HG03045 (cell line): ENCODE results near the gene CD19.
"Not testable (repeated sequence)": the region's sequence is repeated elsewhere in the genome, so short reads cannot be mapped to it uniquely, and the experiment has no call there.

Experiments used
- ATAC-seq: cut with Tn5 transposase; IDR thresholded peaks from one replicate; pipeline ENCODE4 v1.9.1; 2021; ENCODE audit warnings: mild to moderate bottlenecking, moderate library complexity; ENCODE audit not compliant: unreplicated experiment

CD19 gene

DNA sequence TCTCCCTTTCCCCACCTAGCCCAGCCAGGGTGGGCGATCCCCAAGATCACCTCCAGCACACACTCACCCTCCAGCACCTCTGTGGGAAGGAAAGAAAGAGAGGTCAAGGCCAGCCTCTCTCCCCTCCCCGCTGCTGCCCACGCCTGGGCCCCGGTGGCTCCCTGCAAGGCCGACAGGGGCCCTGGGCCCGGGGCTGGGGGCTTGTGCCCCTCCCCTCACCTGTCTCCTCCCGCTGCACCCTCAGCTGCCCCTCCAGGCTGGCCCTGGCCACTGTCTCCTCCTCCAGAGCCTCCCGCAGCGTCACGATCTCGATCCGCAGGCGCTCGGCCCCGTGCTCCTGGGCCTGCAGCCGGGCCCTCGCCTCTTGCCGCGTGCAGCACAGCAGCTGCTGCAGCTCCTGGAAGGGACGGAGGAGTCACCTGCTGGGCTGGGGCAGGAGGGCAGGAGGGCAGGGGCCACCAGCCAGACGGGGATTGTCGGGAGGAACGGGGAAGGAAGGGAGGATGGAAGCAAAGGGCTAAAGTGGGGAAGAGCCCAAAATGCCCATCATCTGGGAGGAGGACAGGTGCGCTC is 25.9 kb upstream of the CD19 start:
- no peak for ATAC-seq

DNA sequence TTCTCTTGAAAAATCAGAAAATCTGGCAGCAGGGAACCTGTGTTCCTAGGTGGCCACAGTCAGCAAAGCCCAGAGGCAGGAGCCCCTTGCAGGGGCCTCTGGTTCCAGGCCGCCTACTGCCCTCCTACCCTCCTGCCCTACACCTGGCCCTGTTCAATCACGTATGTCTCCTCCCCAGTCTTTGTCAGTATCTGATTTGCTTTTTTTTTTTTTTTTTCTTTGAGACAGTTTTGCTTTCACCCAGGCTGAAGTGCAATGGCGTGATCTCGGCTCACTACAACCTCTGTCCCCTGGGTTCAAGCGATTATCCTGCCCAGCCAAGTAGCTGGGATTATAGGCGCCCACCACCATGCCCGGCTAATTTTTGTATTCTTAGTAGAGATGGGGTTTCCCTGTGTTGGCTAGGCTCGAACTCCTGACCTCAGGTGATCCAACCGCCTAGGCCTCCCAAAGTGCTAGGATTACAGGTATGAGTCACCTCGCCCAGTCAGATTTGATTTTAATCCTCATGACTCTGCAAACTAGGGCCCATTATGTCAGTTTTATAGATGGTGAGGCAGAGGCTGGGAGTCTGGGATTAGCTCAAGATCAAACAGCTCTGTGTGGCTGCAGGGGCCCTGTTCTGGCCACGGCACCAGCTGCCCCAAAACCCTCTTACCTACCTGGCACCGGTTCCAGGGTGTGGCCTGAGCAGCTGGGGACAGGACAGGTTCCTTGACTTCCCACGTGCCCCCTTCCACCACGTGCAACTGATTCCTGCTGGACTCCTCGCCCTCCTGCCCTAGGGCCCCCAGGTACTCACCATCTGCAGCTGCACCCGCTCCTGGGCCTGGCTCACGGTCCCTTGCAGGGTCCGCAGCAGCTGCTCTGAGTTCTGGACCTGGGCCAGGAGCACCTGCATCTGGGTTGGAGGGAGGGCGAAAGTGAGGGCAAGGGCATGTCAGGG is 21.4 kb upstream of the CD19 start:
- no peak for ATAC-seq

DNA sequence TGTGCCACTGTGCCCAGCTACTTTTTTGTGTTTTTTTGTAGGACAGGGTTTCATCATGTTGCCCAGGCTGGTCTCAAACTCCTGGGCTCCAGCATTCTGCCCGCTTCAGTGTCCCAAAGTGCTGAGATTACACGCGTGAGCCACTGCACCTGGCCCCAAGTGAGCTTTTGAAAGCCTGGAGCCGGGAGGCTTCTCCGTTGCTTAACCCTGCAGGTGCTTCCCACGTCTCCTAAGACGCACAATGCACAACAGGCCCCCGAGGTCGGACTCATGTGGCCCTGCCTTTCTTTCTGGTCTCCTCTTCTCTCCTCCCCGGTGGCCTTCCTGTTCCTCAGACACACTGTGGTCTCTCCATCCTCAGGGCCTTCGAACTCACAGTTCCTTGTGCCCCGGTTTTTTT is 19.2 kb upstream of the CD19 start:
- no peak for ATAC-seq

DNA sequence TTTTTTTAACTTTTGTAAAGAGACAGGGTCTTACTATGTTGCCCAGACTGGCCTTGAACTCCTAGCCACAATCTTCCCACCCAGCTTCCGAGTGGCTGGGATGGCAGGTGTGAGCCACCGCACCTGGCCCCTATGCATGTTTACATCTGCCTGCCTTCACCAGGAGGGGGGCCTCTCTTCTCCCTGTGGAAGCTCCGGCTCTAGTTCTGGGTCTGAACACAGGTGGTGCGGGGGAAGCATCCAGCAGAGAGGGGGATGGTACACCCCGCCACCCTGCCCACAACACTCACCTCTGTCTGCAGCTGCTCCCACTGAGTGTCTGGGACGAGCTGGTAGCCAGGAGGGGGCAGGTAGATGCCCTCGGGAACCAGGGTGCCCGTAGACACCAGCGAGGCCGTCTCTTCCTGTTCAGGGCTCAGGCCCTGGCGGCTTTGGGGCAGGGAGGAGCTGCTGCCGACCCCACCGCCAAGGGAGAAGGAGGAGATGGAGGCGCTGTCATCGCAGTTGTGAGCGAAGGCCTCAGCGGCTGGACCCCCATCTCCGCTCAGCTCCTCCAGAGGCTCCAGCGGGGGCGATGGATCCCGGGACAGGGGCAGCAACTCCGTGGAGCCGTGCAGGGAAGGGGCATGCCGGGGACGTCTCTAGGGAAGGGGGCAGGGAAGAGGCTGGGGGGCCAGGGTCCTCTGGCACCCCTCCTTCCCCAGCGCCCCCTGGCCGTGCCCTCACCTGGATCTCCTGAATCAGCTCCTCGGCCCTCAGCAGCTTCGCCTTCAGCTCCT is 17.6 kb upstream of the CD19 start:
- ATAC-seq, result no peak

DNA sequence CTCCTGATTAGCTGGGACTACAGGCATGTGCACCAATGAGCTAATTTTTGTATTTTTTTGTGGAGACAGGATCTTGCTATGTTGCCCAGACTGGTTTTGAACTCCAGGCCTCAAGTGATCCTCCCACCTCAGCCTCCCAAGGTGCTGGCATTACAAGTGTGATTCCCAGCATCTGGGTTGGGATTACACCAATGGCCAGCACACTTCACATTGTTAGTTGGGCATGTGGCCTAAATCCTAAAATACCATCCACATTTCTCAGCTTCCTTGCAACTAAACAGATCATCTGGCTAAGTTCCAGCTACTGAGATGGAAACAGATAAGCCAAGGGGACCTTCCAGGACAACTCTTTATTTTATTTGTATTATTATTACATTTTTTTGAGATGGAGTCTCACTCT is 16.6 kb upstream of the CD19 start:
- no peak for ATAC-seq

DNA sequence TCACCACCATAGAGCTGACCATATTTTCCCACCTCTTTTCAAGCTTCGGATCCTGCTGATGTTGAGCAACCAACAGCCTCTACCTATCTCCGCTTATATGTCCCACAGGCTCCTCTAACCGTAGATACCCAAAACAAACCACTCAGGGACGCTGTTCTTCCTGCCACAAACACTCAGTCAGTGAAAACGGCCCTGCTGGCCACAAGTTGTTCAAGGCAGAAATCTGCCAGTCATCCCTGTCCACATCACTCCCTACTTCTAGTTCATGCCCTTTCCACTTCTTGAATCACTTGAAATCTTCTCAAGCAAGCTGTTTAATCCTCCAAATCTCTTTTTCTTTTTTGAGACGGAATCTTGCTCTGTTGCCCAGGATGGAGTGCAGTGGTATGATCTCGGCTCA is 14.7 kb upstream of the CD19 start:
- ATAC-seq, result no peak

DNA sequence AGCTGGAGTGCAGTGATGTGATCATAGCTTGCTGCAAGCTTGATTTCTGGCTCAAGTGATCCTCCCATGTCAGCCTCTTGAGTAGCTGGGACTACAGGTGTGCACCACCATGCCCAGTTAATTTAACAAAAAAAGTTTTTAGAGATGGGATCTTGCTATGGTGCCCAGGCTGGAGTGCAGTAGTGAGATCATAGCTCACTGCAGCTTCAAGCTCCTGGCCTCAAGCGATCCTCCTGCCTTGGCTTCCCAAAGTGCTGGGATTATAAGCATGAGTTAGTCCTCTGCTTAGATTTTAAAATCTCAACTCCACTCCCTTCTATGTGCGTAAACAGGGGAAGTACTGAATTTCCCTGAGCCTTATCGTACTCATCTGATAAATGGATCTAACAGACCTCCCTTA is 13.1 kb upstream of the CD19 start:
- no peak for ATAC-seq

DNA sequence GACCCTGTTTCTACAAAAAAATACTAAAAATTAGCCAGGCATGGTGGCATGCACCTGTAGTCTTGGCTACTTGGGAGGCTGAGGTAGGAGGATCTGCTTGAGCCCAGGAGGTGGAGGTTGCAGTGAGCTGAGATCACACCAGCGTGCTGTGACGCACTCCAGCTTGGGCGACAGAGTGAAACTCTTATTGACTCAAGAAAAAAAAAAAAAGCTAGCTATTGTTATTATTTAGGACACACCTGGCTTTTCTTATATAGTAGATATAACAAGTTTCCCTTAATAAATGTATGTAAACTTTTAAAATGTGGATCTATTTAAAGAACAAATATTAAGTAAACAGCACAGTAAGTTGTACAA is 8.6 kb upstream of the CD19 start:
- no peak for ATAC-seq

DNA sequence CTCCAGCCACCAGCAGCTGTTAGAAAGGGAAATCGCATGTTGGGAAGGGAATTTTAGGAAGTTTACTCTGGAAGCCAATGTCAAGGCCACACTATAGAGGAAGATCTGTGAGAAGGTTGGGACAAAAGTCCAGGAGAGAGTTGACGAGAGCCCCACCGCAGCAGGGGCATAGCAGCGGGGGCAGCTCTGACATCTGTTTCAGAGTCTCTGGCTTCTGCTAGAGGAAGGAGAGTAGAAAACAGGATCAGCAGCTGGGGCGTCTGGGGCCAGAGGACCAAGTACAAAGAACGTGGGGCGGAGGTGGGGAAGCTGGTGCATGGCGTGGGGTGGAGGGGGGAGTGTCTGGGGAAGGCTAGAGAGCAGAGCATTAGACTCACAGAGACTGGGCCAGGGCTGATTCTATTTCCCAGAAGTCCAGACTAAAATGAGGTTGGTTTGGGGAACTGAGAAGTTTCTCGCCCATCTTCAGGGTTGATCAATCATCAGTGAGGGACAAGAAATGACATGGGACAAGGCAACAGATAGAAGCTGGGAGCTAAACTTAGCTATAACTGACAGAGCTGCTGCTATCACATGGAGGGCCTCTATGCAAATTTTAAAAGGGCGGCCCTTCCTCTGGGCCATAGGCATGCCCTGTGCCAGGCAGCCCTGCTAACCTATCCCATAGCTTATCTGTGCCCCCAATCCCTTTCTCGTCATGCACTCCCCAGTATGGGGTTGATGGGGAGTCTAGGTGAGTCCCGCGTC is 7.9 kb upstream of the CD19 start:
- peak; percentile 38 for ATAC-seq

DNA sequence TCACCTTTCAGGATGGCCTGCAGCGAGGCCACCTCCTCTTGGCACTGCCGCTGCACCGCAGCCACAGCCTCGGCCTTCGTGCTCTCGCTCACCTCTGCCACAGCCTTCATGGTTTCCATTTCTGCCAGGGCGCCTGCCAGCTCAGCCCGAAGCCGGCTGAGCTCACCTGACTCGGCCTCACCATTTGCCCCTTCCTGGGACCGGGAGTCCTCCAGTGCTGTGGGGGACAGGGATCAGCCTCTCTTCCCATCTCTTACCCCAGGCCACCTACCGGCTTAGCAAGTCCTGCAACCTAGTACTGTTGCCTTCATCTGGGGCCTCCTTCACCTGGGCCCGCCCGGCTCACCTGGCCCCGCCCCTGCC is 7.4 kb upstream of the CD19 start:
- peak; percentile 13 for ATAC-seq

DNA sequence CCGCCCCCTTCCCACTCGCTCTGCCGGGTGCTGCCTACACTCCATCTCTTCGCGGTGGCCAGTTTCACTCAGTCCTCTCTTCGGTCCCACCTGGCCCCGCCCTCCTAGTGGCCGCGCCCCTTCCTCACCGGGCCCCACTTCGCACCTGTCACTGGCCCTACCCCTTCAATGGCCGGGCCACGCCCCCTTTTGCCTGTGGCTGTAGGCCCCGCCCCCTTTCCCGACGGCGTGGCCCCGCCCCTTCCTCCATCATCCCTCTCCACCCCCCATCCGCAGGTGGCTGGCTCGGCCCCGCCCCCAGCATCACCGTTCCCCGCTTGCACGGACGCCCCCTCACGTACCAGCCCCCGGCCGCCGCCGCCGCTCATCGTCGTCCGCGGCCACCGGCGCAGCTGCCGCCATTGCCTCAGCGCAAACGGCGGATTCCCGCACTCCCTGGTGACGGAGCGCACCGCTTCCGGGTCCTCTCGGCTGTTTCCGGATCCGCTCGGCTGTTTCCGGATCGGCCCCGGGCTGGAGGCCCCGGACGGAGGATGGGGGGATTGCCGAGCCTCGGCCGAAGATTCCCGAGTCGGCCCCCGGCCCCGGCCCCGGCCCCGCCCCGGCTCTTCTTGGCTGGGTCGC is 6.9 kb upstream of the CD19 start, which contains the start of gene RABEP2:
RABEP2 (minus strand) TSS at position 477 of the 624 bp plus-strand sequence; CDS start at position 402, 75 bp downstream.
- ATAC-seq, result peak; percentile 68

DNA sequence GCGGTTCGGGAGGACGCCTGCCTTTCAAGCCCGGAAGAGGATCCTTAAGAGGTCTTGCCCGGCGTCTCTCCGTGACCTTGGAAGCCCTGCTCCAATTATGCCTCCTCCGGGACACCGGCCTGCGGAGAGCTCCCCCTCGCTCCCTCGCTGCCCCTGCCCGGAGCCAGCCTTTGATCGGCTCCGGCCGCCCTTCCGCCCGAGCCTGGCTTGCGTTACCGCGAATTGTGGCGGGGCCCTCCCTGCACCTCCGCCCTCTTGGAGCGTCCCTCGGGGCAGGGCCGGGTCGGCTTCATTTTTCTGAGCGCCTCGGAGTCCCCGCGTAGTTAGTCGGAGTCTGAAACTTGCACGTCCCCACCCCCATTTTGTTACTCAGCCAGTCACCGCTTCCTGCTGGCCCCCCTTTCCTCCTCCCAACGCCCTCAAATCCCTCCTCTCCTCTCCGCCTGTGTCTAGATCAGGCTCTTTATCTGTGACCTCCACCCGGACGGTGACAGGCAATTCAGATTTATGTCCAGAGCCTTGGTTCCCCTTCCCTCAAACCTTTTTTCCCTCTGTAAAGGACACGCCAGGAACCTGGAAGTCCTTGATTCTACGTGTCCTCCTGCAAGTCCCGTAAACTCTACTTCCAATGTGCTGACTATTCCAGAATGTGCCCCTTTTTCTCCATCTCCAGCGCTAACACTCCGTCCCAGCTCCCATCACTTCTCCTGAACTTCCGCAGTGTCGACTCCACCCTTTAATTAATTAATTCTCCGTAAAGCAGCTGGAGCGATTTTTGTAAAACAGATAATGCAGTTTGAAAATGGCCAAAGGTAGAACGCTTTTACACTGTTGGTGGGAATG is 6.2 kb upstream of the CD19 start:
- peak; percentile 29 for ATAC-seq

DNA sequence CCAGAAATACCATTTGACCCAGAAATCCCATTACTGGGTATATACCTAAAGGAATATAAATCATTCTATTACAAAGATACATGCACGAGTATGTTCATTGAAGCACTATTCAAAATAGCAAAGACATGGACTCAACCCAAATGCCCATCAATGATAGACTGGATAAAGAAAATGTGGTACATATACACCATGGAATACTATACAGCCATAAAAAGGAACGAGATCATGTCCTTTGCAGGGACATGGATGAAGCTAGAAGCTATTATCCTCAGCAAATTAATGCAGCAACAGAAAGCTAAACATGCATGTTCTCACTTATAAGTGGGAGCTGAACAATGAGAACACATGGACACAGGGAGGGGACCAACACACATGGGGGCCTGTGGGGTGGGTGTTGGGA is 5.5 kb upstream of the CD19 start:
- ATAC-seq, result not testable (repeated sequence)

DNA sequence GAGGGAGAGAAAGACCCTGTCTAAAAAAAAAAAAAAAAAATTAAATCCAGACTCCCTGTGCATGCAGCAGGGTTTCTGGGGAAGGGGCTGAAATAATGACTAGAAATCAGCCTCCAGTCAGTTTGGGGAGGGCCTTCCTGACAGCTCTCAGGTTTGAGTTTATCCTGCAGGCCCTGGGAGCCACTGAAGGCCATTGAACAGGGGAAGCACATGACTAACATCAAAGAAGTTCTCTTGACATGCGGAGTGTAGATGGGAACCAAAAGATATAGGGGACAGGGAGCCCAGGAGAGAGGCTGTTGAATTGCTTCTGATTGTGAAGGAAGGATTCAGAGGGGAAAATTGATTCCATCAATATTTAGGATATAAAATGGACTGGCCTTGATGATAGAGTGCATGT is 4.0 kb upstream of the CD19 start:
- no peak for ATAC-seq

DNA sequence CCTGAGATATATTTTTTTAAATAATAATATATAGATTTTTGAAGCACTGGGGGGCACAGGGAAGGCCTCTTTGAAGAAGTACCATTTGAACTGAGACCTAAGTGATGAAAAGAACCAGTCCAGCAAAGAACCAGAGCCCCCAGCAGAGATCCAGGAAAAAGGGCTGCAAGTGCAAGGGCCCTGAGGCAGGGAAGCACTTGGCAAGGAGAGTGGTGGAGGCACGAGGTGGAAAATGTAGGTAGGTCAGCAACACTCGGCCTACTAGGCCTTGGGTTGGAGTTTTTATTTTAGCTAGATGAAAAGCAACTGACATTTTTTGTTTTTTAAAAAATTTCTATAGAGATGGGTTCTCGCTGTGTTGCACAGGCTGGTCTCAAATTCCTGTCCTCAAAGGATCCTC is 1.6 kb upstream of the CD19 start:
- ATAC-seq, result no peak

DNA sequence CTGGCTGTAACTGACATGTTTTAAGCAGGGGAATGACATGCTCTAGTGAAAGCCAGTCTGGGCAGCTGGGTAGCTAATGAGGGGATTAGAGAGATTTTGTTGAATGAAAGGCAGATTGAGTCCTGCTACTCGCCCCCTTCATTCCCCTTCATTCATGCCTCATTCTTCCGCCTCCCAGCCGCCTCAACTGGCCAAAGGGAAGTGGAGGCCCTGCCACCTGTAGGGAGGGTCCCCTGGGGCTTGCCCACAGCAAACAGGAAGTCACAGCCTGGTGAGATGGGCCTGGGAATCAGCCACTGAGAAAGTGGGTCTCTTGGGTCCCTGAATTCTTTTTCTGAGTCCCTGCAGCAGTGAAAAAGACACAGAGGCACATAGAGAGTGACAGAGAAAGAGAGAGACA is 1.1 kb upstream of the CD19 start:
- no peak for ATAC-seq

DNA sequence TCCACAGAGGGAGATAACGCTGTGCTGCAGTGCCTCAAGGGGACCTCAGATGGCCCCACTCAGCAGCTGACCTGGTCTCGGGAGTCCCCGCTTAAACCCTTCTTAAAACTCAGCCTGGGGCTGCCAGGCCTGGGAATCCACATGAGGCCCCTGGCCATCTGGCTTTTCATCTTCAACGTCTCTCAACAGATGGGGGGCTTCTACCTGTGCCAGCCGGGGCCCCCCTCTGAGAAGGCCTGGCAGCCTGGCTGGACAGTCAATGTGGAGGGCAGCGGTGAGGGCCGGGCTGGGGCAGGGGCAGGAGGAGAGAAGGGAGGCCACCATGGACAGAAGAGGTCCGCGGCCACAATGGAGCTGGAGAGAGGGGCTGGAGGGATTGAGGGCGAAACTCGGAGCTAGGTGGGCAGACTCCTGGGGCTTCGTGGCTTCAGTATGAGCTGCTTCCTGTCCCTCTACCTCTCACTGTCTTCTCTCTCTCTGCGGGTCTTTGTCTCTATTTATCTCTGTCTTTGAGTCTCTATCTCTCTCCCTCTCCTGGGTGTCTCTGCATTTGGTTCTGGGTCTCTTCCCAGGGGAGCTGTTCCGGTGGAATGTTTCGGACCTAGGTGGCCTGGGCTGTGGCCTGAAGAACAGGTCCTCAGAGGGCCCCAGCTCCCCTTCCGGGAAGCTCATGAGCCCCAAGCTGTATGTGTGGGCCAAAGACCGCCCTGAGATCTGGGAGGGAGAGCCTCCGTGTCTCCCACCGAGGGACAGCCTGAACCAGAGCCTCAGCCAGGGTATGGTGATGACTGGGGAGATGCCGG is 769 bp downstream of the CD19 start:
- ATAC-seq, result no peak

DNA sequence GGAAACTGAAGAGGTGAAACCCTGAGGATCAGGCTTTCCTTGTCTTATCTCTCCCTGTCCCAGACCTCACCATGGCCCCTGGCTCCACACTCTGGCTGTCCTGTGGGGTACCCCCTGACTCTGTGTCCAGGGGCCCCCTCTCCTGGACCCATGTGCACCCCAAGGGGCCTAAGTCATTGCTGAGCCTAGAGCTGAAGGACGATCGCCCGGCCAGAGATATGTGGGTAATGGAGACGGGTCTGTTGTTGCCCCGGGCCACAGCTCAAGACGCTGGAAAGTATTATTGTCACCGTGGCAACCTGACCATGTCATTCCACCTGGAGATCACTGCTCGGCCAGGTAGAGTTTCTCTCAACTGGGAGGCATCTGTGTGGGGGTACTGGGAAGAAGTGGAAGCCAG is 1.4 kb downstream of the CD19 start:
- no peak for ATAC-seq

DNA sequence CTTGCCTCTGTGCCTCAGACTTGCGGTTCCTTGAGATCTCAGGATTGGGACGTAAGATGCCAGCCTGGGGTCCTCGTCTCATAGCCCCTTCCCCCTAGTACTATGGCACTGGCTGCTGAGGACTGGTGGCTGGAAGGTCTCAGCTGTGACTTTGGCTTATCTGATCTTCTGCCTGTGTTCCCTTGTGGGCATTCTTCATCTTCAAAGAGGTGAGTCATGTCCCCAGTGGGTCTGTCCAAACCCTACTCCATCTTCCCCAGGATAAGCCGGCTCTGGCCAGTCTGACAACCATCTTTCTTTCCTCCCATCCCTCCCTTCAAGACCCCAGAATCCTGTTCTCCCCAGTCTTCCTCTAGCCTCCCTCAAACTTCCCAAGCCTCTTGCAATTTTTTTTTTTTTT is 3.6 kb downstream of the CD19 start:
- ATAC-seq, result no peak
